Gastroesophageal sphincter (tissue), 3 donors: Measurements from ENCODE around the gene SHISA7.

Experiments
- CTCF ChIP-seq, 4 experiments: fragments of 200-600 bp in 2 of 4; fragments of 450-650 bp in 2 of 4; sonication (generic) in 1 of 4; IDR thresholded peaks; one replicate each; pipeline ENCODE4 v1.5.1; 2017 to 2019; ENCODE audit warnings: antibody characterized with exemption in 4 of 4, mild to moderate bottlenecking in 2 of 4, moderate library complexity in 2 of 4
- EP300 ChIP-seq: sonication (generic); formaldehyde crosslinking; IDR thresholded peaks from one replicate; pipeline ENCODE4 v1.6.1; 2017; ENCODE audit warnings: antibody characterized with exemption, mild to moderate bottlenecking
- POLR2A ChIP-seq, 2 donors: fragments of 450-650 bp; IDR thresholded peaks; one replicate each; pipeline ENCODE4 v1.6.1; 2017; ENCODE audit warnings: antibody characterized with exemption in 2 of 2, mild to moderate bottlenecking in 2 of 2, moderate library complexity in 1 of 2
- POLR2AphosphoS5 ChIP-seq: sonication (generic); formaldehyde crosslinking; IDR thresholded peaks from one replicate; pipeline ENCODE4 v1.6.1; 2017; ENCODE audit warnings: antibody characterized with exemption

GRCh38 chr19:55383279-55384130 is 59.6 kb downstream of the SHISA7 start:
- TF ChIP-seq CTCF (IDR thresholded peaks at IDR 0.05), result peak in 3 of 4 experiments; percentile 17 to 43 (median 20)
- TF ChIP-seq POLR2A (IDR thresholded peaks at IDR 0.05), result peak; percentile 9 to 19
- TF ChIP-seq EP300, result no peak
- TF ChIP-seq POLR2AphosphoS5, result peak; percentile 20
